HG02973 (cell line): ENCODE measurements around the gene SPNS2.

ENCODE experiments used
- ATAC-seq: cut with Tn5 transposase; IDR thresholded peaks from one replicate; pipeline ENCODE4 v1.9.1; 2021; ENCODE audit warnings: moderate library complexity; ENCODE audit not compliant: unreplicated experiment

Gene SPNS2

GRCh38 chr17:4479982-4480751 lies 18.5 kb upstream of the SPNS2 start:
- no peak for ATAC-seq

GRCh38 chr17:4480929-4481898 lies 17.5 kb upstream of the SPNS2 start:
- ATAC-seq = no peak

- no peak for ATAC-seq
These were observed 16.2 kb upstream of the SPNS2 start for GRCh38 chr17:4482338-4483011.

GRCh38 chr17:4483012-4483840 lies 15.5 kb upstream of the SPNS2 start:
- no peak for ATAC-seq

GRCh38 chr17:4485676-4486646 lies 12.7 kb upstream of the SPNS2 start:
- ATAC-seq = no peak

GRCh38 chr17:4487296-4487695 lies 11.4 kb upstream of the SPNS2 start:
- ATAC-seq = no peak

- no peak for ATAC-seq
These were observed 10.6 kb upstream of the SPNS2 start for GRCh38 chr17:4487820-4488716.

GRCh38 chr17:4488989-4489595 lies 9.6 kb upstream of the SPNS2 start:
- ATAC-seq = no peak

GRCh38 chr17:4490109-4490591 lies 8.5 kb upstream of the SPNS2 start:
- no peak for ATAC-seq

- ATAC-seq = no peak
These were observed 8.0 kb upstream of the SPNS2 start for GRCh38 chr17:4490637-4491061.

GRCh38 chr17:4492721-4493561 lies 5.7 kb upstream of the SPNS2 start:
- ATAC-seq = no peak

GRCh38 chr17:4497101-4497824 lies 1.4 kb upstream of the SPNS2 start:
- no peak for ATAC-seq

GRCh38 chr17:4499431-4500190 lies 930 bp downstream of the SPNS2 start:
- no peak for ATAC-seq

- no peak for ATAC-seq
These were observed 1.5 kb downstream of the SPNS2 start for GRCh38 chr17:4500191-4500571.

- ATAC-seq = no peak
These were observed 2.7 kb downstream of the SPNS2 start for GRCh38 chr17:4501295-4501949.
